Nephron (organoid): Measurements from ENCODE around the gene C1orf174.

Experiments used
- H3K27ac Mint-ChIP-seq, 3 experiments: 2 replicates each; pipeline ENCODE4 v1.8.0; 2020; ENCODE audit warnings: mixed read lengths in 3 of 3, mild to moderate bottlenecking in 2 of 3, moderate library complexity in 1 of 3
- H3K27me3 Mint-ChIP-seq: 2 replicates; pipeline ENCODE4 v1.8.0; 2021; ENCODE audit warnings: low read depth, mild to moderate bottlenecking, moderate library complexity, mixed read lengths
- H3K36me3 Mint-ChIP-seq: 2 replicates; pipeline ENCODE4 v1.8.0; 2020; ENCODE audit warnings: low read depth, mixed read lengths
- H3K4me1 Mint-ChIP-seq: 2 replicates; pipeline ENCODE4 v1.8.0; 2020; ENCODE audit warnings: mixed read lengths
- H3K4me3 Mint-ChIP-seq, 3 experiments: 2 replicates each; pipeline ENCODE4 v1.8.0; 2020; ENCODE audit warnings: mild to moderate bottlenecking in 3 of 3, mixed read lengths in 3 of 3, moderate library complexity in 2 of 3
- H3K9me3 Mint-ChIP-seq: 2 replicates; pipeline ENCODE4 v1.8.0; 2020; ENCODE audit warnings: mixed read lengths
- CTCF ChIP-seq, 3 experiments: fragments of 200-600 bp; sonication (generic); IDR thresholded peaks; one replicate each; pipeline ENCODE4 v1.5.0; 2021; ENCODE audit warnings: antibody characterized with exemption in 3 of 3; ENCODE audit not compliant: unreplicated experiment in 3 of 3

Gene C1orf174

GRCh38 chr1:3886691-3887090, 13.4 kb downstream of the C1orf174 start:
- Mint-ChIP-seq H3K9me3 (no peaks in the 10 kb centered on the region), H3K4me3 (no peak overlapping the region), H3K27ac (no peak overlapping the region), H3K27me3 (no peaks in the 10 kb centered on the region), H3K4me1 (no peaks in the 10 kb centered on the region), H3K36me3 (peaks cover 50% of the 10 kb centered on the region)
- no peak for TF ChIP-seq CTCF (IDR thresholded peaks at IDR 0.05; ENCODE audit: unreplicated experiment in 3 of 3)

- Mint-ChIP-seq H3K9me3 (no peaks in the 10 kb centered on the region), H3K4me1 (no peaks in the 10 kb centered on the region), H3K27me3 (no peaks in the 10 kb centered on the region), H3K27ac (no peak overlapping the region), H3K36me3 (peaks cover 53% of the 10 kb centered on the region), H3K4me3 (no peak overlapping the region)
- no peak for TF ChIP-seq CTCF (IDR thresholded peaks at IDR 0.05; ENCODE audit: unreplicated experiment in 3 of 3)
Observed at GRCh38 chr1:3886106-3886670, 13.9 kb downstream of the C1orf174 start.

- no peak overlapping the region for H3K4me3 Mint-ChIP-seq
- H3K27ac Mint-ChIP-seq = no peak overlapping the region
- TF ChIP-seq CTCF (IDR thresholded peaks at IDR 0.05; ENCODE audit: unreplicated experiment in 3 of 3) = no peak
- peaks cover 53% of the 10 kb centered on the region for H3K36me3 Mint-ChIP-seq
- no peaks in the 10 kb centered on the region for H3K9me3 Mint-ChIP-seq
- H3K27me3 Mint-ChIP-seq = no peaks in the 10 kb centered on the region
- no peaks in the 10 kb centered on the region for H3K4me1 Mint-ChIP-seq
Observed at GRCh38 chr1:3885611-3886010, 14.5 kb downstream of the C1orf174 start.

GRCh38 chr1:3884966-3885365, 15.1 kb downstream of the C1orf174 start:
- peaks cover 52% of the 10 kb centered on the region for H3K36me3 Mint-ChIP-seq
- H3K4me1 Mint-ChIP-seq = no peaks in the 10 kb centered on the region
- TF ChIP-seq CTCF (IDR thresholded peaks at IDR 0.05; ENCODE audit: unreplicated experiment in 3 of 3) = no peak
- H3K4me3 Mint-ChIP-seq = no peak overlapping the region
- no peaks in the 10 kb centered on the region for H3K27me3 Mint-ChIP-seq
- no peaks in the 10 kb centered on the region for H3K9me3 Mint-ChIP-seq
- H3K27ac Mint-ChIP-seq = no peak overlapping the region

- peaks cover 12% of the 10 kb centered on the region for H3K9me3 Mint-ChIP-seq
- no peaks in the 10 kb centered on the region for H3K27me3 Mint-ChIP-seq
- TF ChIP-seq CTCF (IDR thresholded peaks at IDR 0.05; ENCODE audit: unreplicated experiment in 3 of 3) = no peak
- H3K36me3 Mint-ChIP-seq = peaks cover 58% of the 10 kb centered on the region
- H3K27ac Mint-ChIP-seq = no peak overlapping the region
- no peaks in the 10 kb centered on the region for H3K4me1 Mint-ChIP-seq
- H3K4me3 Mint-ChIP-seq = no peak overlapping the region
Observed at GRCh38 chr1:3883194-3883925, 16.7 kb downstream of the C1orf174 start.

GRCh38 chr1:3881193-3881480, 18.9 kb downstream of the C1orf174 start:
- Mint-ChIP-seq H3K4me3 (no peak overlapping the region), H3K9me3 (peaks cover 13% of the 10 kb centered on the region), H3K4me1 (no peaks in the 10 kb centered on the region), H3K27ac (no peak overlapping the region), H3K36me3 (peaks cover 62% of the 10 kb centered on the region), H3K27me3 (no peaks in the 10 kb centered on the region)
- TF ChIP-seq CTCF (IDR thresholded peaks at IDR 0.05; ENCODE audit: unreplicated experiment in 3 of 3) = no peak
